ENCODE measurements around the gene NKAIN4. TPM values are rescaled to one million over a fixed set of nuclear protein-coding genes. Genes with fewer than 3 reads are reported as not detected.

Gene NKAIN4
- 6.5 and 10.2 TPM in 2 replicates for total RNA-seq (ENCODE audit: low replicate concordance)
- long read RNA-seq, partial matches to known transcripts = 0 of 1 reads
- long read RNA-seq, other reads (novel, unspliced or antisense) = 1 of 1 reads

DNA sequence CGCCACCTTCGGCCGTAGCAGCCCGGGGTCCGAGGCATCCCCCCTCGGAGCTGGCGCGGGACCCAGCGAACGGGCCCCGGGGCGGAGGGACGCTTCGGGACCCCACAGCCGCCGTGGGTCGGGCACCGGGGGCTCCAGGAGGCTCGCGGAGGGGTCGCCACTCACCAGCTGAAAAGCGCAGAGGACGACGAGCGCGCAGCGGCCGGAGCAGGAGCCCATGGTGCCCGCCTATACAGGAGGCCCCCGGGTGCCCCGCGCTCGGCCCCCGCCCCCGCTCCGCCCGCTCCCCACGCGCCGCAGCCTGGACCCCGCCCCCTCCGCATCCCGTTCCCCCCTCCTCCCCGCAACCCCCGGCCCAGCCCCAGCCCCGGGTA lies at the start of gene NKAIN4:
TSS of gene NKAIN4 (minus strand) at position 232 of the 374 bp plus-strand sequence. CDS start at position 219, 13 bp downstream.
- Mint-ChIP-seq H3K9me3 (no peaks in the 10 kb centered on the region), H3K4me3 (peak within 1 kb of the TSS; percentile 84), H3K27ac (peak within 1 kb of the TSS; percentile 46), H3K36me3 (no peaks in the 10 kb centered on the region), H3K27me3 (peaks cover 39% of the 10 kb centered on the region), H3K4me1 (ENCODE audit: unreplicated experiment) (peaks cover 26% of the 10 kb centered on the region)
- no peak for TF ChIP-seq CTCF (conservative IDR thresholded peaks at IDR 0.05)
- DNase-seq (ENCODE audit: extremely low spot score, unreplicated experiment) = no peak

DNA sequence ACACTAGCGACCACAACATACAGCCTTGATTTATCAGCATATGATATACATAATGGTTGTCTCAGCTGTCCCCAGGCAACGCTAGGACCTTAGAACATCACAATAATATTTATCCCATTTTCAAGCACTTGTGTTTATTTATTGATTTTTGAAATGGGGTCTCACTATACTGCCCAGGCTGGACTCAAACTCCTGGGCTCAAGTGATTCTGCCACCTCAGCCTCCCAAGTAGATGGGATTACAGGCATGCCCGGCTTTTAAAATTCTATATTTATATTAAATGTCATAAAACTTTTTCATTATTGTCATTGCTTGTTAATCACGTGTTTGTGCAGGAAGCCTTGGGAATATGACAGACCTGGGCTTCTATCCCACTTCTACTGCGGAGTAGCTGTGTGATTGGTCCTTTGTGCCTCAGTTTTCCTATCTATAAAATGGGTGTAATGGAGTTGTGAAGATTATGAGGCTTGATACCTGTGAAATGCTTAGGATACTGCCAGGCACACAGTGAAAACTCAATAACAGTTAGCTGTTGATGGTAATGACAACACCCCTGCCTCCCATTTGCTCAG lies 48.9 kb upstream of the NKAIN4 start:
- Mint-ChIP-seq H3K4me1 (ENCODE audit: unreplicated experiment) (peaks cover 3% of the 10 kb centered on the region), H3K27me3 (peaks cover 35% of the 10 kb centered on the region), H3K27ac (no peak overlapping the region), H3K36me3 (no peaks in the 10 kb centered on the region), H3K4me3 (no peak overlapping the region), H3K9me3 (no peaks in the 10 kb centered on the region)
- TF ChIP-seq CTCF (conservative IDR thresholded peaks at IDR 0.05) = no peak
- DNase-seq (ENCODE audit: extremely low spot score, unreplicated experiment) = no peak

- no peak for DNase-seq (ENCODE audit: extremely low spot score, unreplicated experiment)
- Mint-ChIP-seq H3K4me3 (no peak overlapping the region), H3K4me1 (ENCODE audit: unreplicated experiment) (peaks cover 3% of the 10 kb centered on the region), H3K9me3 (no peaks in the 10 kb centered on the region), H3K36me3 (no peaks in the 10 kb centered on the region), H3K27me3 (peaks cover 35% of the 10 kb centered on the region), H3K27ac (no peak overlapping the region)
- no peak for TF ChIP-seq CTCF (conservative IDR thresholded peaks at IDR 0.05)
These were observed 47.4 kb upstream of the NKAIN4 start for GRCh38 chr20:63301671-63302070.

GRCh38 chr20:63298731-63299312 lies 44.6 kb upstream of the NKAIN4 start:
- TF ChIP-seq CTCF (conservative IDR thresholded peaks at IDR 0.05) = no peak
- no peaks in the 10 kb centered on the region for H3K4me1 Mint-ChIP-seq (ENCODE audit: unreplicated experiment)
- no peaks in the 10 kb centered on the region for H3K9me3 Mint-ChIP-seq
- no peaks in the 10 kb centered on the region for H3K36me3 Mint-ChIP-seq
- H3K27me3 Mint-ChIP-seq = peaks cover 40% of the 10 kb centered on the region
- no peak overlapping the region for H3K27ac Mint-ChIP-seq
- DNase-seq (ENCODE audit: extremely low spot score, unreplicated experiment) = no peak
- H3K4me3 Mint-ChIP-seq = no peak overlapping the region

GRCh38 chr20:63297796-63298572 lies 43.7 kb upstream of the NKAIN4 start:
- DNase-seq (ENCODE audit: extremely low spot score, unreplicated experiment) = no peak
- no peaks in the 10 kb centered on the region for H3K4me1 Mint-ChIP-seq (ENCODE audit: unreplicated experiment)
- peaks cover 40% of the 10 kb centered on the region for H3K27me3 Mint-ChIP-seq
- no peak overlapping the region for H3K4me3 Mint-ChIP-seq
- no peaks in the 10 kb centered on the region for H3K9me3 Mint-ChIP-seq
- no peaks in the 10 kb centered on the region for H3K36me3 Mint-ChIP-seq
- H3K27ac Mint-ChIP-seq = no peak overlapping the region
- TF ChIP-seq CTCF (conservative IDR thresholded peaks at IDR 0.05) = no peak

Data from type B pancreatic cell (in vitro differentiated cells).